Measurements from ENCODE around the gene GEN1.

The GEN1 gene

DNA sequence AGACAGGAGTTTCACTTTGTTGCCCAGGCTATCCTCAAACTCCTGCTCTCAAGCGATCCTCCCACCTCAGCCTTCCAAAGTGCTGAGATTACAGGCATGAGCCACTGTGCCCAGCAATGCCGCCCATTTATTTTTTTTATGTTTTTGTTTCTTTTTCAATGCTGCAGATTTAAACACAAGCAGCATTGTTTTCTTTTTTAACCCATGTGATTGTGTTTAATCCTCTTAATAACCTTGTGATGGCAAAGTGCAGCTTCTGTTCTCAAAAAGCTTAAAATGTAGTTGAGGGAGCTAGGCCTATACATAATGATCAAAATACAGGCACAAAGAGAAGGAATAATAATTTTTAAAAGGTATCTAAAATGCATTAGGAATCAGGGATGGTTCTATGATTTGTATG lies 73.8 kb downstream of the GEN1 start:
- DNase-seq: no peak

DNA sequence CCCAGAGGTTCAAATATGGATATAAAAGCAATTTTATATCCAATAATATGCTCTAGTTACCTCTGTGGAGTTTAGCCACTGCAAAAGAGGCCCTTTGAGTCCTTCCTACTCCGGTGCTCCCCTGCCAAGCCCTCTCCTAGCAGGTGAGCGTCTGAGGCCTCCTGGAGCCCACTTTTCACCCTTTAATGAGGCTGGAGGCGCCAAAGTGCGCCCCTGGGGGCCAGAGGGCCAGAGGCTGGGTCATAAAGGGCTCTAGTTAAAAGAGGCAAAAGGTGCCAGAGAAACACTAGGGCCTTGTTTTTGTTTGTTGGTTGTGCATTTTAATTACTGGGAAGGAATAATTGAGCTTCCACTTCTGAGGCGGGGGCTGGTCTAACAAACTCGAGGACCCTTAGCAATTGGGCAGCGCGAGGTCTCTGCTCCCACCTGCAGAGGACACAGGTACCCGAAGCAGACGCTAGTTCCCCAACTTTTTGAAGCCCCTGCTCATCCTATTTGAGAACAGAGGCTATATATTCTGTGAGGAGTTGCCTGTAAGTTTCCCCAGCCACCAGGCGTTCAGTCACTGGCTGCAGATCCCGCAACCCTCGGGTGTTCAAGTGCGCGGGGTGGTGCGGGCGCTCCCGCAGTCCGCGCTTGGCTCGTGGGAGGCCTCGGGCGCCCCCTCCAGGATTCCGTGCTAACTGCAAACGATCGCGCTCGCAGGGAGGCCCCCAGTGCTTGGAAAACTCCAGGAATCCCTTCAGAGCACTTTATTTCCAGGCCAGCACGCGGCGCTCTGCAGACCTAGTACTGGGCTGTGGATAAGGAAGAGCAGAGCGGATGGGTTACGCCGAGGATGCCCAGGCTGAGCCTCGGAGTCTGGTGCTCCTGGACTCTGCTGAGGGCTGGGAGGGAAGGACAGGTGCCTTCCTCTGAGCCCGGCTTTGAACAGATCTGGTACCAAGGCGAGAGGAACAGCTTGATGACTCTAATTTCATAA lies 76.4 kb downstream of the GEN1 start:
- peak; percentile 52 for DNase-seq

DNA sequence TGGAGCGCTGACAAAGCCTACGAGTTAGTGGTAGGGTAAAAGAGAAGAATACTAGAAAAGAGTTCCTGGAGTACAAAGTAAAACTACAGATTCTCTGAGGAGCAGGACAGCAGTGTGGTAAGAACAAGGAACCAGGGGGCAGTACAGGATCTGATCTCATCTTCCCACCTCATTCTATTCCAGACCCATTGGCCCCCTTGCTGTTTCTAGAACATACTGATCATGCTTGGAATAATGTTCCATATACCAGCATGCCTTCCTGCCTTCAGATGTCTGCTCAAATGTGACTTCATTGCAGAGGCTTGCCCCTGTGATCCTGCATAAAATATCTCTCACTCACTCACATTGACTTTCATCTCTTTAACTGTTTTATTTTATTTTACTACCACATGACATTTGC lies 81.6 kb downstream of the GEN1 start:
- no peak for DNase-seq
